Activated CD8-positive, alpha-beta T cell treated with anti-CD3 and anti-CD28 coated beads for 36 hours (primary cell): ENCODE results near the gene UBE2D2. TPM values are rescaled to one million over a fixed set of nuclear protein-coding genes. Genes with fewer than 3 reads are reported as not detected.
"Not testable (repeated sequence)": the region's sequence is repeated elsewhere in the genome, so short reads cannot be mapped to it uniquely, and the experiment has no call there.

Experiments used
- ATAC-seq: fragments of 200-7000 bp; cut with Tn5 transposase; one replicate; pipeline ENCODE4 v1.10.0; 2021; ENCODE audit warnings: mild to moderate bottlenecking, moderate library complexity
- CTCF ChIA-PET: fragments of 350-600 bp; sonication (Branson Sonifier 250); formaldehyde crosslinking; loops from one replicate; lab custom pipeline; 2021; ENCODE audit warnings: antibody characterized with exemption; lab: Charles Lee
- POLR2A ChIA-PET: fragments of 350-600 bp; sonication (Branson Sonifier 250); formaldehyde crosslinking; loops from one replicate; lab custom pipeline; 2021; ENCODE audit warnings: antibody characterized with exemption; lab: Charles Lee
- DNase-seq: peaks from one replicate; pipeline ENCODE4 v3.0.0-alpha.2; 2020
- H3K27ac Mint-ChIP-seq: one replicate; pipeline ENCODE4 v1.8.0; 2021; ENCODE audit warnings: mild to moderate bottlenecking, mixed read lengths
- H3K27me3 Mint-ChIP-seq: one replicate; pipeline ENCODE4 v1.8.0; 2021; ENCODE audit warnings: mixed read lengths
- H3K36me3 Mint-ChIP-seq: one replicate; pipeline ENCODE4 v1.8.0; 2021; ENCODE audit warnings: low read depth, mixed read lengths
- H3K4me1 Mint-ChIP-seq: one replicate; pipeline ENCODE4 v1.8.0; 2021; ENCODE audit warnings: low read depth, mixed read lengths
- H3K4me3 Mint-ChIP-seq: one replicate; pipeline ENCODE4 v1.8.0; 2021; ENCODE audit warnings: mild to moderate bottlenecking, moderate library complexity, mixed read lengths
- H3K9me3 Mint-ChIP-seq: one replicate; pipeline ENCODE4 v1.8.0; 2021; ENCODE audit warnings: mixed read lengths
- intact Hi-C: fragments of 100-400 bp; cut with micrococcal nuclease; formaldehyde crosslinking; loops from one replicate; pipeline ENCODE4 v1.10.0; 2022
- total RNA-seq, 2 experiments: library from RNA; stranded (reverse); gene quantifications; one replicate each; pipeline ENCODE4 v1.2.3, GENCODE V29; 2021
- TF ChIP-seq, protein P1 (sequence below): fragments of 200-600 bp; IDR thresholded peaks from one replicate; pipeline ENCODE4 v1.8.0; 2022; ENCODE audit warnings: antibody characterized with exemption, mild to moderate bottlenecking

UBE2D2 gene
- total RNA-seq, 2 experiments from 2014 or later = 239 to 253 TPM

DNA sequence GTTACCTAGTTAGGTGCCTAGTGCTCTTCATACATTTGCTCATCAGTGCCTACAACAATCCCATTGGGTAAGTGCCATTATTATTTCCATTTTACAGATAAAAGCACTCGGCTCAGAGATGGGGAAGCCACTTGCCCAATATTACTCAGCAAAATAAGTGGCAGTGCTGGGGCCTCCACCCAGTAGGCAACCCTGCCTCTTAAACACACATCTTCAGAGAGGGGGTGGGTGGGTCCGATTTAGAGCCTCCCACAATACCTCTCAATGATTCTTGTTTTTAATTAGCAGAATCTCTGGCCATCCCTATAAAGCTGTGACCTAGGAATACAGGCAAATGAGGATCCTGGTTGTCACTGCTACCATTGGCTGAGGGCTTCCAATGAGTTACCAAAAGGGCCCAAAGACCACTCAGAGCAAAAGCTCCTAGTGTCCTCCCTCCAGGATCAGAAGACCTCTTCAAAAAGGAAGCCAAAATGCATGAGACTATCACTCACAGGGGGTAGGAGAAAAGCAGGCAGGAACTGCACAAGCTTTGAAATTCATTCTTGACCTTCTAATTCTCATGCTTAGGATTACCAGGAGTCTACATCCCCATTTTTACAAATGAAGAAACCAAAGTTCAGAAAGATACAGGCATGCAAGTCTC, 36.1 kb upstream of the UBE2D2 start:
- intact Hi-C loops = no loop called here
- ChIA-PET POLR2A (no interaction called here), CTCF (interaction anchor here (0.9 to 4.0 kb wide), 6 partner anchors 9 to 109 kb away, joined by 3 to 19 read pairs (median 4); no protein-coding TSS in a partner anchor)
- ATAC-seq (no peak), DNase-seq (no peak)
- TF ChIP-seq, protein P1, sequence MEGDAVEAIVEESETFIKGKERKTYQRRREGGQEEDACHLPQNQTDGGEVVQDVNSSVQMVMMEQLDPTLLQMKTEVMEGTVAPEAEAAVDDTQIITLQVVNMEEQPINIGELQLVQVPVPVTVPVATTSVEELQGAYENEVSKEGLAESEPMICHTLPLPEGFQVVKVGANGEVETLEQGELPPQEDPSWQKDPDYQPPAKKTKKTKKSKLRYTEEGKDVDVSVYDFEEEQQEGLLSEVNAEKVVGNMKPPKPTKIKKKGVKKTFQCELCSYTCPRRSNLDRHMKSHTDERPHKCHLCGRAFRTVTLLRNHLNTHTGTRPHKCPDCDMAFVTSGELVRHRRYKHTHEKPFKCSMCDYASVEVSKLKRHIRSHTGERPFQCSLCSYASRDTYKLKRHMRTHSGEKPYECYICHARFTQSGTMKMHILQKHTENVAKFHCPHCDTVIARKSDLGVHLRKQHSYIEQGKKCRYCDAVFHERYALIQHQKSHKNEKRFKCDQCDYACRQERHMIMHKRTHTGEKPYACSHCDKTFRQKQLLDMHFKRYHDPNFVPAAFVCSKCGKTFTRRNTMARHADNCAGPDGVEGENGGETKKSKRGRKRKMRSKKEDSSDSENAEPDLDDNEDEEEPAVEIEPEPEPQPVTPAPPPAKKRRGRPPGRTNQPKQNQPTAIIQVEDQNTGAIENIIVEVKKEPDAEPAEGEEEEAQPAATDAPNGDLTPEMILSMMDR = no peak
- H3K4me3 Mint-ChIP-seq = no peak overlapping the region
- H3K4me1 Mint-ChIP-seq = no peaks in the 10 kb centered on the region
- H3K9me3 Mint-ChIP-seq = no peaks in the 10 kb centered on the region
- no peak overlapping the region for H3K27ac Mint-ChIP-seq
- no peaks in the 10 kb centered on the region for H3K36me3 Mint-ChIP-seq
- H3K27me3 Mint-ChIP-seq = no peaks in the 10 kb centered on the region

DNA sequence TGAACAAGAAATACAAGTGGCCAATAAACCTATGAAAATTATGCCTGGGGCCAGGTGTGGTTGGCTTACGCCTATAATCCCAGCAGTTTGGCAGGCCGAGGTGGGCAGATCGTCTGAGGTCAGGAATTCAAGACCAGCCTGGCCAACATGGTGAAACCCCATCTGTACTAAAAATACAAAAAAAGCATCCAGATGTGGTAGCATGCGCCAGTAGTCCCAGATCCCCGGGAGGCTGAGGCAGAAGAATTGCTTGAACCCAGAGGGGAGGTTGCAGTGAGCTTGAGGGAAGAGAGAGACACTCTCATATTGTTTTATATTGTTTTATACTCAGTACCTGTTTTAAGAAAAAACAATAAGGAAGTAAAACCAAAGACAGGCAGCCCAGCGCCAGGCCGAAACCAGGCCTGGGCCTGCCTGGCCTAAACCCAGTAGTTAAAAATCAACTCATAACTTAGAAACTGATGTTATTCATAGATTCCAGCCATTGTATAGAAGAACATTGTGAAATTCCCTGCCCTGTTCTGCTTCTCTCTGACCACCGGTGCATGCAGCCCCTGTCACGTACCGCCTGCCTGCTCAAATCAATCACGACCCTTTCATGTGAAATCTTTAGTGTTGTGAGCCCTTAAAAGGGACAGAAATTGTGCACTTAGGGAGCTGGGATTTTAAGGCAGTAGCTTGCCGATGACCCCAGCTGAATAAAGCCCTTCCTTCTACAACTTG, 35.4 kb upstream of the UBE2D2 start:
- POLR2A ChIA-PET, H3K4me3 Mint-ChIP-seq, H3K27me3 Mint-ChIP-seq, H3K27ac Mint-ChIP-seq, ATAC-seq, H3K4me1 Mint-ChIP-seq, DNase-seq, H3K36me3 Mint-ChIP-seq, intact Hi-C loops, H3K9me3 Mint-ChIP-seq: not testable (repeated sequence)
- CTCF ChIA-PET = interaction anchor here (1.2 to 4.0 kb wide), 3 partner anchors 12 to 103 kb away, joined by 3 to 19 read pairs (median 7); no protein-coding TSS in a partner anchor

DNA sequence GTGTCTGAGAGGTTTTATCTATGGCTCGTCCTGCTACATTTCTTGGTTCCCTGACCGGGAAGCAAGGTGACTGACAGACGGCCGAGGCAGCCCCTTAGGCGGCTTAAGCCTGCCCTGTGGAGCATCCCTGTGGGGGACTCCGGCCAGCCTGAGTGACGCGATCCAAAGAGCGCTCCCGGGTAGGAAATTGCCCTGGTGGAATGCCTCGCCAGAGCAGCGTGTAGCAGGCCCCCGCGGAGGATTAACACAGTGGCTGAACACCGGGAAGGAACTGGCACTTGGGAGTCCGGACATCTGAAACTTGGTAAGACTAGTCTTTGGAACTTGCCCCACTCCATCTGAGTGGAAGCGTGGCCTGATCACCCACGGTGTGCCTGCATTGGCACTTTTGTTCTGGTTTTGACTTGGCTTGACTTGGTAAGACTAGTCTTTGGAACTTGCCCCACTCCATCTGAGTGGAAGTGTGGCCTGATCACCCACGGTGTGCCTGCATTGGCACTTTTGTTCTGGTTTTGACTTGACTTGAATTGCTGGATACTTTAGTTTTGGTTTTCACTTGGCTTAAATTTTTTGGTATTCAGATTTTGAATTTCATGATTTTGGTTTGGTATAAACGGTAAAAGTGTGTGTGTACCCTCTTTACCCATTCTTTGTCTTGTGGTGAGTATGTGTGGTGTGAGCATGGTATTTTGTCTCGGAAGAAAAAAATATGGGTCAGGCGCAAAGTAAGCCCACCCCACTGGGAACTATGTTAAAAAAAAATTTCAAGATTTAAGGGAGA, 34.6 kb upstream of the UBE2D2 start:
- intact Hi-C loops, H3K4me1 Mint-ChIP-seq, CTCF ChIA-PET, DNase-seq, H3K27me3 Mint-ChIP-seq, POLR2A ChIA-PET, ATAC-seq, H3K36me3 Mint-ChIP-seq, H3K4me3 Mint-ChIP-seq, H3K27ac Mint-ChIP-seq, H3K9me3 Mint-ChIP-seq: not testable (repeated sequence)

DNA sequence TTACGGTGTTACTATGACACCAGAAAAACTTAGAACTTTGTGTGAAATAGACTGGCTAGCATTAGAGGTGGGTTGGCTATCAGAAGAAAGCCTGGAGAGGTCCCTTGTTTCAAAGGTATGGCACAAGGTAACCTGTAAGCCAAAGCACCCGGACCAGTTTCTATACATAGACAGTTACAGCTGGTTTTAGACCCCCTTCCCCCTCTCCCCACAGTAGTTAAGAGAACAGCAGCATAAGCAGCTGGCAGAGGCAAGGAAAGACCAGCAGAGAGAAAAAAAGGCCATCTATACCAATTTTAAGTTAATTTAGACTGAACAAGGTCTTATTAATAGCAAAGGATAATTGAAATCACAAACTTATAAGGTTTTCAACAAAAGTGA, 34.1 kb upstream of the UBE2D2 start:
- H3K4me3 Mint-ChIP-seq, ATAC-seq, POLR2A ChIA-PET, H3K36me3 Mint-ChIP-seq, DNase-seq, H3K4me1 Mint-ChIP-seq, H3K27ac Mint-ChIP-seq, intact Hi-C loops, H3K9me3 Mint-ChIP-seq, CTCF ChIA-PET, H3K27me3 Mint-ChIP-seq: not testable (repeated sequence)

DNA sequence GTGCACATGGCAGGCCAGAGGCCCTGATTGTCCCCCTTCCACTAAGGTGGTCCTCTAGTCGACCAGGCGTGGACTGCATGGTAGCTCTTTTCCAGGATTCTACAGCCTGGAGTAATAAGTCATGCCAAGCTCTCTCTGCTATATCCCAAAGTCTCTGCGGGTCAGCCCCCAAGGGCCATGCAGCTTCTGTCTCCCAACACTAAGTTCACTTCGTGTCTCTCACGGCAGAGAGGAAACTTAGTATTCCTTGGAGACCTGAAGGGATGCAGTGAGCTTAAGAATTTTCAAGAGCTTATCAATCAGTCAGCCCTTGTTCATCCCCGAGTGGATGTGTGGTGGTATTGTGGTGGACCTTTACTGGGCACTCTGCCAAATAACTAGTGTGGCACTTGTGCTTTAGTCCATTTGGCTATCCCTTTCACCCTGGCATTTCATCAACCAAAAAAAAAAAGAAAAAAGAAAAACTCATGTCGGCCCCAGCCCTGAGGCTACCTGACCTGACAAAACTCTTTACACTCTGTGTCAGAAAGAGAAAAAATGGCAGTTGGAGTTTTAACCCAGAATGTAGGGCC, 33.2 kb upstream of the UBE2D2 start:
- intact Hi-C loops, ATAC-seq, H3K4me3 Mint-ChIP-seq, H3K27me3 Mint-ChIP-seq, H3K4me1 Mint-ChIP-seq, H3K36me3 Mint-ChIP-seq, H3K27ac Mint-ChIP-seq, DNase-seq, H3K9me3 Mint-ChIP-seq, POLR2A ChIA-PET: not testable (repeated sequence)
- CTCF ChIA-PET = interaction anchor here (0.9 to 1.4 kb wide), 3 partner anchors 10 to 105 kb away, joined by 4 to 5 read pairs (median 4); no protein-coding TSS in a partner anchor

DNA sequence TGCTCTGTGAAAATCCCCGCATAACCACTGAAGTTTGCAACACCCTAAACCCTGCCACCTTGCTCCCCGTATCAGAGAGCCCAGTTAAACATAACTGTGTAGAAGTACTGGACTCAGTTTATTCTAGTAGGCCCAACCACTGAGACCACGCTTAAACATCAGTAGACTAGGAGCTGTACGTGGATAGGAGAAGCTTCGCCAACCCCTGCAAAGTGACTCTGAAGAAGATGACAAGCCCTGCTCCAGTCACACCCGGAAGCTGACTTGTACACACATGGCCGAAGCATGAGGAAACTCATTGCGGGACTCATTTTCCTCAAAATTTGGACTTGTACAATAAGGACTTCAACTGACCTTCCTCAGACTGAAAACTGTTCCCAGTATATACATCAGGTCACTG, 32.4 kb upstream of the UBE2D2 start:
- POLR2A ChIA-PET, DNase-seq: not testable (repeated sequence)
- CTCF ChIA-PET = interaction anchor here (0.9 to 1.4 kb wide), 3 partner anchors 10 to 106 kb away, joined by 4 to 5 read pairs (median 4); no protein-coding TSS in a partner anchor

DNA sequence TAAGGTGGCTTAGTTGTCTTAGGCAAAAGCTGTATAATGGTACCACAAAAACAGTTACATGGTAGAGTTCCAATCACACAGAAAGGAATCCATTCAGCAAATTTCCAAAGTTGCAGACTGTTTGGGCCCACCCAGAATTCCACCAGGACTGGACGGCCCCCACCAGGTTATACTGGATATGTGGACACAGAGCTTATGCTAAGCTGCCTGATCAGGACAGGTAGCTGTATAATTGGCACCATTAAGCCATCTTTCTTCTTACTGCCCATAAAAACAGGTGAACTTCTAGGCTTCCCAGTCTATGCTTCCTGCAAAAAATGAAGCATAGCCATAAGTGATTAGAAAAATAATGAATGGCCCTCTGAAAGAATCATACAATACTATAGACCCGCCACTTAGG, 31.1 kb upstream of the UBE2D2 start:
- H3K9me3 Mint-ChIP-seq, H3K27me3 Mint-ChIP-seq, CTCF ChIA-PET: not testable (repeated sequence)

More for the DNA sequence above, 32.4 kb upstream of the UBE2D2 start:
- H3K9me3 Mint-ChIP-seq, H3K4me1 Mint-ChIP-seq, H3K27ac Mint-ChIP-seq, ATAC-seq, H3K36me3 Mint-ChIP-seq, intact Hi-C loops, H3K4me3 Mint-ChIP-seq, H3K27me3 Mint-ChIP-seq: not testable (repeated sequence)

More for the DNA sequence above, 31.1 kb upstream of the UBE2D2 start:
- POLR2A ChIA-PET, ATAC-seq, H3K4me3 Mint-ChIP-seq, H3K27ac Mint-ChIP-seq, DNase-seq, intact Hi-C loops, H3K4me1 Mint-ChIP-seq, H3K36me3 Mint-ChIP-seq: not testable (repeated sequence)
